Activated CD4-positive, alpha-beta memory T cell treated with anti-CD3 and anti-CD28 coated beads, Interleukin-2, amount 10 ng/mL, durations not matched to agents 7 days and 5 days (primary cell): ENCODE data around the gene PNO1. TPM values are rescaled to one million over a fixed set of nuclear protein-coding genes. Genes with fewer than 3 reads are reported as not detected.
A peak's percentile ranks its signal among the peaks of the same experiment; 100 is the strongest.

Experiments used
- CTCF ChIA-PET: fragments of 350-600 bp; sonication (Branson Sonifier 250); formaldehyde crosslinking; loops from one replicate; lab custom pipeline; 2021; ENCODE audit warnings: antibody characterized with exemption, inconsistent platforms; lab: Charles Lee
- POLR2A ChIA-PET: fragments of 350-600 bp; sonication (Branson Sonifier 250); formaldehyde crosslinking; loops from one replicate; lab custom pipeline; 2021; ENCODE audit warnings: antibody characterized with exemption; lab: Charles Lee
- DNase-seq: peaks from one replicate; pipeline ENCODE4 v3.0.0-alpha.2; 2020
- H3K27ac Mint-ChIP-seq: one replicate; pipeline ENCODE4 v1.8.0; 2021; ENCODE audit warnings: mild to moderate bottlenecking, mixed read lengths
- H3K27me3 Mint-ChIP-seq: one replicate; pipeline ENCODE4 v1.8.0; 2021; ENCODE audit warnings: mixed read lengths
- H3K36me3 Mint-ChIP-seq: one replicate; pipeline ENCODE4 v1.8.0; 2021; ENCODE audit warnings: low read depth, mixed read lengths
- H3K4me1 Mint-ChIP-seq: one replicate; pipeline ENCODE4 v1.8.0; 2021; ENCODE audit warnings: mixed read lengths
- H3K4me3 Mint-ChIP-seq: one replicate; pipeline ENCODE4 v1.8.0; 2021; ENCODE audit warnings: mild to moderate bottlenecking, mixed read lengths
- H3K9me3 Mint-ChIP-seq: one replicate; pipeline ENCODE4 v1.8.0; 2021; ENCODE audit warnings: mixed read lengths
- total RNA-seq, 2 experiments: library from RNA; stranded (reverse); gene quantifications; one replicate each; pipeline ENCODE4 v1.2.3, GENCODE V29; 2021

PNO1 gene
- total RNA-seq, 2 experiments from 2014 or later = 8.0 to 8.5 TPM

- H3K36me3 Mint-ChIP-seq = peaks cover 3% of the 10 kb centered on the region
- CTCF ChIA-PET = interaction anchor here (0.6 to 0.9 kb wide), 2 partner anchors 8 to 123 kb away, joined by 3 read pairs; no protein-coding TSS in a partner anchor
- POLR2A ChIA-PET = no interaction called here
These were observed 30.1 kb upstream of the PNO1 start for GRCh38 chr2:68127358-68128242.

GRCh38 chr2:68134120-68134519, 23.6 kb upstream of the PNO1 start:
- Mint-ChIP-seq H3K36me3 (peaks cover 11% of the 10 kb centered on the region), H3K9me3 (no peaks in the 10 kb centered on the region), H3K27me3 (no peaks in the 10 kb centered on the region), H3K4me1 (no peaks in the 10 kb centered on the region), H3K4me3 (no peak overlapping the region), H3K27ac (no peak overlapping the region)
- ChIA-PET CTCF (no interaction called here), POLR2A (no interaction called here)
- DNase-seq = no peak

More at GRCh38 chr2:68127358-68128242, 30.1 kb upstream of the PNO1 start:
- Mint-ChIP-seq H3K4me3 (no peak overlapping the region), H3K27me3 (no peaks in the 10 kb centered on the region), H3K27ac (no peak overlapping the region), H3K4me1 (peaks cover 1% of the 10 kb centered on the region), H3K9me3 (no peaks in the 10 kb centered on the region)
- no peak for DNase-seq

DNA sequence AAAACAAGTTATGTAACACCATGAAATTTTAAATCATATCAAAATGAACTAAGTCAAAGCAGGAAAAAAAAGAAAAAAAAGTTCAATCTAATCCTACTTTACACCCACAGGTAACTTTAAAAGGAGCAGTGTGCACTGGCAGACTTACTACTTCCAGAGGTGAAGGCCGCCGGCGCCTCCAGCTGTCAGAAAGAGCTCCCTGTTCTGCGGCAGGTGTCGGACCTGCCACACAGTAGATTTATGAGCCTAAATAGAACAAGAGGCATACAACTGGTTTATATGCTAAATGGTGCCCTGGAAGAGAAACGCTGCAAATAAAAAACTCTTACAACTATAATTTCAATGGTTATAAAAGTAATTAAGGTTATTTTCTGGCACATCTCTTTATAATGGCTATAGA, 23.1 kb upstream of the PNO1 start:
- Mint-ChIP-seq H3K4me3 (no peak overlapping the region), H3K9me3 (no peaks in the 10 kb centered on the region), H3K27ac (no peak overlapping the region), H3K36me3 (peaks cover 11% of the 10 kb centered on the region), H3K27me3 (no peaks in the 10 kb centered on the region), H3K4me1 (no peaks in the 10 kb centered on the region)
- POLR2A ChIA-PET = no interaction called here
- DNase-seq = no peak
- CTCF ChIA-PET = interaction anchor here (2.4 kb wide), 1 partner anchor 51 kb away, joined by 8 read pairs; no protein-coding TSS in a partner anchor

DNA sequence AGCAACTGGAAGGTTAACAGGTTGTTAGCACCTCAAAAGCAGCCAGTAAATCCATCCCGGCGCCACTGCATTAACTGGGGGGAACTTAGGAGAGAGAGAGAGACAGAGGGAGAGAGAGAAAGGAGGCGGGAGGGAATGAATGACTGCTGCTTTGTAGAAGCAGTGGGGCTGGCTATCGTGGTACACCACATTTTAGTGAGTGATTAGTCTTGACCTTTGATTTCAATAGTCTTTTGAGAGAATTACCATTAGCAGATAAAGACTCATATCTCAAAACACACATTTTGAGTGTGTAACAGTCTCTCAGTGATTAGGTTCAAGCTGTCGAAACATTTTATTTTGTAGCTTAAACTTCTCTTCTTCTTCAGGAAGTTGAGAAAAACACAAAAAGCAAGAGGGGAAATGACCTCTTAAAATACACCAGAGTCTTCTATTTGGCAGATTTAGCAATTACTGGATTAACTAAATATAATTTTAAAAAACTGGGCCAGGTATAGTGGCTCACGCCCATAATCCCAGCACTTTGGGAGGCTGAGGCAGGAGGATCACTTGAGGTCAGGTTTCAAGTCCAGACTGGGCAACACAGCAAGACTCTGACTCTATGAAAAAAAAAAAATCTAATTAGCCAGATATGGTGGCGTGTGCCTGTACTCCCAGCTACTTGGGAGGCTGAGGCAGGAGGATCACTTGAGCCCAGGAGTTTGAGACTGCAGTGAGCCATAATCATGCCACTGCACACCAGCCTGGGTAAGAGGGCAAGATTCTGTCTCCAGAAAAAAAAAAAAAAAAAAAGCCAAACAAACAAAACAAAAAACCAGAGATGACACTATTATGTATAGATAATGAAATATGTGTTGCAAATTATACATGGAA, 22.0 kb upstream of the PNO1 start:
- Mint-ChIP-seq H3K9me3 (no peaks in the 10 kb centered on the region), H3K27ac (no peak overlapping the region), H3K4me3 (no peak overlapping the region), H3K36me3 (peaks cover 8% of the 10 kb centered on the region), H3K27me3 (no peaks in the 10 kb centered on the region), H3K4me1 (no peaks in the 10 kb centered on the region)
- no peak for DNase-seq
- CTCF ChIA-PET = interaction anchor here (0.7 to 2.4 kb wide), 3 partner anchors 8 to 50 kb away, joined by 3 to 8 read pairs (median 6); no protein-coding TSS in a partner anchor
- POLR2A ChIA-PET = interaction anchor here (2.1 kb wide), 1 partner anchor 22 kb away, joined by 8 read pairs; the partner anchor contains the start of gene PNO1

- H3K9me3 Mint-ChIP-seq = no peaks in the 10 kb centered on the region
- peaks cover 4% of the 10 kb centered on the region for H3K36me3 Mint-ChIP-seq
- H3K4me3 Mint-ChIP-seq = no peak overlapping the region
- POLR2A ChIA-PET = no interaction called here
- CTCF ChIA-PET = no interaction called here
- H3K4me1 Mint-ChIP-seq = no peaks in the 10 kb centered on the region
- H3K27me3 Mint-ChIP-seq = no peaks in the 10 kb centered on the region
- DNase-seq = no peak
- no peak overlapping the region for H3K27ac Mint-ChIP-seq
These were observed 15.8 kb upstream of the PNO1 start for GRCh38 chr2:68141875-68142274.

- Mint-ChIP-seq H3K4me1 (peaks cover 22% of the 10 kb centered on the region), H3K27ac (no peak overlapping the region), H3K27me3 (no peaks in the 10 kb centered on the region), H3K9me3 (no peaks in the 10 kb centered on the region), H3K4me3 (no peak overlapping the region), H3K36me3 (no peaks in the 10 kb centered on the region)
- ChIA-PET POLR2A (no interaction called here), CTCF (interaction anchor here (1.0 kb wide), 1 partner anchor 29 kb away, joined by 3 read pairs; no protein-coding TSS in a partner anchor)
- no peak for DNase-seq
These were observed 6.7 kb upstream of the PNO1 start for GRCh38 chr2:68151037-68151436.

- ChIA-PET POLR2A (interaction anchor here (1.1 to 1.4 kb wide), 2 partner anchors 8 to 100 kb away, joined by 4 to 5 read pairs; partner anchors contain the start of gene PPP3R1), CTCF (interaction anchor here (0.6 to 1.4 kb wide), 7 partner anchors 29 to 310 kb away, joined by 3 to 5 read pairs (median 3); partner anchors contain the start of gene C1D)
- no peaks in the 10 kb centered on the region for H3K27me3 Mint-ChIP-seq
- peak overlapping the region; percentile 48 for H3K27ac Mint-ChIP-seq
- H3K4me3 Mint-ChIP-seq = no peak overlapping the region
- no peaks in the 10 kb centered on the region for H3K36me3 Mint-ChIP-seq
- H3K4me1 Mint-ChIP-seq = peaks cover 32% of the 10 kb centered on the region
- no peak for DNase-seq
- no peaks in the 10 kb centered on the region for H3K9me3 Mint-ChIP-seq
These were observed 4.9 kb upstream of the PNO1 start for GRCh38 chr2:68152681-68153347.

DNA sequence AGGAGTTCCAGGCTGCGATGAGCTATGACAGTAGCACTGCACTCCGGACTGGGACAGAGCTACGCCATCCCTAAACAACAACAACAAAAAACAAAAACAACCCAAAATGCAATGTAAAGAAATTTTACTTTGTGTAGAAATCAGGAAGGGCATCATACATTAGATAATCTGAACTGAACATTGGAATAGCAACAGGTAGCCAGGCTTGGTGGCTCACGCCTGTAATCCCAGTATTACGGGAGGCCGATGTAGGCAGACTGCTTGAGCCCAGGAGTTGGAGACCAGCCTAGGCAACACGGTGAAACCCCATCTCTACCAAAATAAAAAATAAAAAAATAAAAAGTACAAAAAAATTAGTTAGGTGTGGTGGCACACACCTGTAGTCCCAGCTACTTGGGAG, 2.1 kb upstream of the PNO1 start:
- Mint-ChIP-seq H3K4me3 (peak overlapping the region; percentile 39), H3K36me3 (peaks cover 6% of the 10 kb centered on the region), H3K9me3 (no peaks in the 10 kb centered on the region), H3K27me3 (no peaks in the 10 kb centered on the region), H3K4me1 (peaks cover 49% of the 10 kb centered on the region), H3K27ac (no peak overlapping the region)
- ChIA-PET CTCF (interaction anchor here (0.6 kb wide), 1 partner anchor 98 kb away, joined by 3 read pairs; no protein-coding TSS in a partner anchor), POLR2A (interaction anchor here (1.1 to 3.2 kb wide), 3 partner anchors 33 to 96 kb away, joined by 3 to 43 read pairs (median 4); partner anchors contain the start of gene PPP3R1)
- no peak for DNase-seq

GRCh38 chr2:68156419-68156818, 1.3 kb upstream of the PNO1 start:
- Mint-ChIP-seq H3K4me3 (peak overlapping the region; percentile 94), H3K36me3 (peaks cover 14% of the 10 kb centered on the region), H3K4me1 (peaks cover 48% of the 10 kb centered on the region), H3K9me3 (no peaks in the 10 kb centered on the region), H3K27ac (peak overlapping the region; percentile 97), H3K27me3 (no peaks in the 10 kb centered on the region)
- DNase-seq = no peak
- POLR2A ChIA-PET = interaction anchor here (0.9 to 3.2 kb wide), 10 partner anchors 10 to 310 kb away, joined by 3 to 43 read pairs (median 10); partner anchors contain the start of genes APLF, C1D, FBXO48 and PPP3R1
- CTCF ChIA-PET = interaction anchor here (0.6 to 1.9 kb wide), 6 partner anchors 12 to 307 kb away, joined by 3 to 6 read pairs (median 3); no protein-coding TSS in a partner anchor

GRCh38 chr2:68157002-68157401, 686 bp upstream of the PNO1 start:
- POLR2A ChIA-PET = interaction anchor here (0.9 to 3.2 kb wide), 13 partner anchors 10 to 310 kb away, joined by 3 to 43 read pairs (median 5); partner anchors contain the start of genes APLF, C1D, FBXO48 and PPP3R1
- no peak for DNase-seq
- H3K27me3 Mint-ChIP-seq = no peaks in the 10 kb centered on the region

GRCh38 chr2:68158134-68158447, 403 bp downstream of the PNO1 start:
- Mint-ChIP-seq H3K9me3 (no peaks in the 10 kb centered on the region), H3K27ac (peak overlapping the region; percentile 97), H3K36me3 (peaks cover 25% of the 10 kb centered on the region), H3K27me3 (no peaks in the 10 kb centered on the region), H3K4me3 (peak overlapping the region; percentile 94), H3K4me1 (peaks cover 38% of the 10 kb centered on the region)
- CTCF ChIA-PET = interaction anchor here (0.7 to 1.8 kb wide), 5 partner anchors 11 to 125 kb away, joined by 3 to 5 read pairs (median 4); no protein-coding TSS in a partner anchor
- no peak for DNase-seq
- POLR2A ChIA-PET = interaction anchor here (0.8 to 3.2 kb wide), 14 partner anchors 9 to 309 kb away, joined by 3 to 43 read pairs (median 5); partner anchors contain the start of genes APLF, C1D, FBXO48 and PPP3R1

More at GRCh38 chr2:68157002-68157401, 686 bp upstream of the PNO1 start:
- peaks cover 17% of the 10 kb centered on the region for H3K36me3 Mint-ChIP-seq
- no peaks in the 10 kb centered on the region for H3K9me3 Mint-ChIP-seq
- peak overlapping the region; percentile 94 for H3K4me3 Mint-ChIP-seq
- H3K27ac Mint-ChIP-seq = peak overlapping the region; percentile 97
- H3K4me1 Mint-ChIP-seq = peaks cover 44% of the 10 kb centered on the region
- CTCF ChIA-PET = interaction anchor here (0.6 to 1.9 kb wide), 8 partner anchors 12 to 307 kb away, joined by 3 to 6 read pairs (median 3); no protein-coding TSS in a partner anchor
